ENCODE measurements around the gene CIDEC. TPM values are rescaled to one million over a fixed set of nuclear protein-coding genes. Genes with fewer than 3 reads are reported as not detected.
A peak's percentile ranks its signal among the peaks of the same experiment; 100 is the strongest.

Gene CIDEC
- total and polyA plus RNA-seq, 9 of the 15 experiments (the other 6 are each of a cell fraction or from before 2014, with no cell fraction given) = not detected

- peak overlapping the region in 1 of 2 experiments; percentile 21; a peak in 1 of 4 replicates for H3K9ac ChIP-seq (ENCODE audit: insufficient read depth in 1 of 2, low read depth in 2 of 2, low read length in 2 of 2)
- peaks cover 30 to 49% of the 10 kb centered on the region in 2 experiments for H3K4me1 ChIP-seq (replicated peaks in 1 of 2; ENCODE audit: control insufficient read depth in 2 of 2, insufficient read depth in 2 of 2, low read length in 2 of 2)
- H3K9me3 ChIP-seq (replicated peaks; ENCODE audit: control insufficient read depth, insufficient read depth, low read depth, low read length) = no peaks in the 10 kb centered on the region
- no peaks in the 10 kb centered on the region for H4K20me1 ChIP-seq (replicated peaks; ENCODE audit: control insufficient read depth, insufficient read depth, low read length)
- H3K36me3 ChIP-seq (ENCODE audit: control insufficient read depth, insufficient read depth, low read length) = no peaks in the 10 kb centered on the region
- ATAC-seq = no peak
- in situ Hi-C loops (cut with MboI) (no loop called here), intact Hi-C loops (cut with micrococcal nuclease) (loop anchor here (5.0 kb wide), 1 partner anchor 52 kb away; no protein-coding TSS in a partner anchor)
- H2AFZ ChIP-seq (ENCODE audit: low read depth, low read length) = no peak overlapping the region
- no peaks in the 10 kb centered on the region for H3K27me3 ChIP-seq (ENCODE audit: control insufficient read depth in 2 of 2, insufficient read depth in 2 of 2, low read length in 2 of 2)
- no peak for DNase-seq (ENCODE audit: extremely low read depth in 1 of 4, low spot score in 3 of 4)
- WGBS (ENCODE audit: insufficient coverage, low coverage, missing lambda C conversion rate) = 72% methylated on average over 13 of the region's 15 CpGs
- H3K9me1 ChIP-seq (ENCODE audit: control insufficient read depth, insufficient read depth, low read length) = peaks cover 3% of the 10 kb centered on the region
- POLR2A ChIA-PET = interaction anchor here (1.1 to 2.5 kb wide), 3 partner anchors 8 to 63 kb away, joined by 3 to 16 read pairs (median 5); no protein-coding TSS in a partner anchor
- CTCF ChIA-PET (ENCODE audit: low intra/inter-chr PET ratio) = no interaction called here
- BruUV-seq (replicated peaks) = no TSS peak
- no peak overlapping the region for H3K4me3 ChIP-seq
- no peak overlapping the region for H3K4me2 ChIP-seq (ENCODE audit: insufficient read depth, low read length)
- H3K27ac ChIP-seq (ENCODE audit: extremely low read depth, low read depth, low read length) = no peak overlapping the region
- no peak for TF ChIP-seq DMBX1 (CRISPR knock-in tag; IDR thresholded peaks at IDR 0.05; ENCODE audit: borderline replicate concordance)
- TF ChIP-seq ZNF717 (CRISPR knock-in tag; IDR thresholded peaks at IDR 0.05) = no peak
- no peak for TF ChIP-seq FOXM1 (IDR thresholded peaks at IDR 0.05; ENCODE audit: low read depth)
- no peak for TF ChIP-seq FOXM1 (CRISPR knock-in tag; IDR thresholded peaks at IDR 0.05; ENCODE audit: low read depth)
- TF ChIP-seq STAG1 (CRISPR knock-in tag; IDR thresholded peaks at IDR 0.05; ENCODE audit: borderline replicate concordance) = 0 out of 2 replicates have a peak, but pooled peaks have one; percentile 15
- no peak for TF ChIP-seq MBD1 (CRISPR knock-in tag; IDR thresholded peaks at IDR 0.05)
- no peak for FAIRE-seq
- H3K79me2 ChIP-seq (ENCODE audit: control insufficient read depth, insufficient read depth, low read length) = no peaks in the 10 kb centered on the region
Measured at GRCh38 chr3:9914559-9915253, 34.7 kb upstream of the CIDEC start.
